Head of caudate nucleus (tissue), 42 donors: ENCODE measurements around the gene RBM24.
"Not testable (repeated sequence)": the region's sequence is repeated elsewhere in the genome, so short reads cannot be mapped to it uniquely, and the experiment has no call there.

ENCODE experiments used
- DNase-seq, 42 donors: peaks; one replicate each; pipeline versions ENCODE4 v3.0.0 to v3.0.0-alpha.2; 2020 to 2021; ENCODE audit warnings: mixed read lengths in 7 of 42
- intact Hi-C: fragments of 100-400 bp; cut with DNase I; formaldehyde crosslinking; loops from one replicate; pipeline ENCODE4 v1.15.0; 2022

Gene RBM24

GRCh38 chr6:17318435-17319165, 37.4 kb downstream of the RBM24 start:
- no peak for DNase-seq
- intact Hi-C loops: no loop called here

GRCh38 chr6:17320266-17320665, 39.1 kb downstream of the RBM24 start:
- intact Hi-C loops: not testable (repeated sequence)

GRCh38 chr6:17331238-17331637, 50.1 kb downstream of the RBM24 start:
- intact Hi-C loops: no loop called here
- DNase-seq: no peak

More at GRCh38 chr6:17320266-17320665, 39.1 kb downstream of the RBM24 start:
- DNase-seq: not testable (repeated sequence)

- intact Hi-C loops: no loop called here
- no peak for DNase-seq
Observed at GRCh38 chr6:17334265-17334664, 53.1 kb downstream of the RBM24 start.

- DNase-seq: no peak
- intact Hi-C loops: no loop called here
Observed at GRCh38 chr6:17336425-17336824, 55.3 kb downstream of the RBM24 start.

- no peak for DNase-seq
- intact Hi-C loops: no loop called here
Observed at GRCh38 chr6:17339308-17339670, 58.1 kb downstream of the RBM24 start.

- DNase-seq: no peak
- intact Hi-C loops: no loop called here
Observed at GRCh38 chr6:17341117-17341805, 60.1 kb downstream of the RBM24 start.

GRCh38 chr6:17341891-17342290, 60.7 kb downstream of the RBM24 start:
- intact Hi-C loops: no loop called here

GRCh38 chr6:17343215-17343614, 62.1 kb downstream of the RBM24 start:
- intact Hi-C loops: no loop called here
- DNase-seq: no peak

More at GRCh38 chr6:17341891-17342290, 60.7 kb downstream of the RBM24 start:
- DNase-seq: no peak
